ENCODE data around the gene RGL1. TPM values are rescaled to one million over a fixed set of nuclear protein-coding genes. Genes with fewer than 3 reads are reported as not detected.

Gene RGL1
- total RNA-seq, 1 donor, result 1.5 TPM

GRCh38 chr1:183827801-183828200 is 22.9 kb downstream of the RGL1 start:
- H3K9me3 ChIP-seq (ENCODE audit: low read depth, low read length), result no peaks in the 10 kb centered on the region
- H3K27me3 ChIP-seq (ENCODE audit: insufficient read depth, low read length), result no peaks in the 10 kb centered on the region
- no peak overlapping the region for H3K4me3 ChIP-seq (ENCODE audit: low read length)
- no peaks in the 10 kb centered on the region for H3K4me1 ChIP-seq (ENCODE audit: insufficient read depth, low read length)

DNA sequence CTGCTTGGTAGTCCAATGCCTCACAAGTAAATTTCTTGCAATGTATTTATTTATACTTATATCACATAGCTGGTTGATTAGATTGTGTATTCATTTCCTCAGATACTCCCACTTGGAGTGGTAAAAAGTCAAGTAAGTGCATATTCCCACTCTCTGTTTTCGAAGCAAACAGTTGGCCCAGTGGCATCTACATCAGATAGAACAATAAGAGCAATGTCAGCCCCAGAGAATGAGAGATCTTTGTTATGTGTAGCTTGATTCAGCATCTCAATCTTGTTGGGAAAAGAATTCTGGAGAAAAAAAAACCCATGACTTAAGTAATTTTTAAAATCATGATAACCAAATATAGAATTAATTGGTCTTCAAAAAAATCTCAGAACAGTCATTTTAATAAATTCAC is 25.5 kb downstream of the RGL1 start:
- Histone ChIP-seq H3K4me3 (ENCODE audit: low read length) (no peak overlapping the region), H3K9me3 (ENCODE audit: low read depth, low read length) (no peaks in the 10 kb centered on the region), H3K4me1 (ENCODE audit: insufficient read depth, low read length) (no peaks in the 10 kb centered on the region), H3K27me3 (ENCODE audit: insufficient read depth, low read length) (no peaks in the 10 kb centered on the region)

DNA sequence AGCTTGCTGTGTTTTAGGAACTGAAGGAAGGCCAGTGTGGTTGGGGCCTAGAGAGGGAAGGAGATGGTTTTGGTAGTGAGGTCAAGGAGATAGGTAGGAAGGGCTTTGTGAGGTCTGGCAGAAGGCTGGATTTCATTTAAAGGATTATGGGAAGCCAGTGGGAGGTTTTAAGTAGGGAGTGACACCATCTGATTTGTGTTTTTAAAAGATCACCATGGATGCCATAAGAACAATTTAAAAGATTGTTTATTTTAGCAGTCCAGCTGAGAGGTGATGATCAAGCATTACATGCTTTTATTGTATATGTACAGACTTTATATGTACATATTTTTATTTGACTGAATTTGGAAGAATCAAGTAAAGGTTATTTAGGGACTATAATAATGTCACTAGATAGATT is 26.4 kb downstream of the RGL1 start:
- Histone ChIP-seq H3K9me3 (ENCODE audit: low read depth, low read length) (no peaks in the 10 kb centered on the region), H3K4me1 (ENCODE audit: insufficient read depth, low read length) (no peaks in the 10 kb centered on the region), H3K4me3 (ENCODE audit: low read length) (no peak overlapping the region), H3K27me3 (ENCODE audit: insufficient read depth, low read length) (no peaks in the 10 kb centered on the region)

- Histone ChIP-seq H3K4me3 (ENCODE audit: low read length) (no peak overlapping the region), H3K4me1 (ENCODE audit: insufficient read depth, low read length) (no peaks in the 10 kb centered on the region), H3K9me3 (ENCODE audit: low read depth, low read length) (no peaks in the 10 kb centered on the region), H3K27me3 (ENCODE audit: insufficient read depth, low read length) (no peaks in the 10 kb centered on the region)
Observed at GRCh38 chr1:183832459-183832858, 27.5 kb downstream of the RGL1 start.

- Histone ChIP-seq H3K27me3 (ENCODE audit: insufficient read depth, low read length) (no peaks in the 10 kb centered on the region), H3K4me3 (ENCODE audit: low read length) (no peak overlapping the region), H3K4me1 (ENCODE audit: insufficient read depth, low read length) (no peaks in the 10 kb centered on the region), H3K9me3 (ENCODE audit: low read depth, low read length) (no peaks in the 10 kb centered on the region)
Observed at GRCh38 chr1:183834568-183834967, 29.6 kb downstream of the RGL1 start.

- Histone ChIP-seq H3K4me3 (ENCODE audit: low read length) (no peak overlapping the region), H3K27me3 (ENCODE audit: insufficient read depth, low read length) (no peaks in the 10 kb centered on the region), H3K9me3 (ENCODE audit: low read depth, low read length) (no peaks in the 10 kb centered on the region), H3K4me1 (ENCODE audit: insufficient read depth, low read length) (no peaks in the 10 kb centered on the region)
Observed at GRCh38 chr1:183836598-183836997, 31.7 kb downstream of the RGL1 start.

DNA sequence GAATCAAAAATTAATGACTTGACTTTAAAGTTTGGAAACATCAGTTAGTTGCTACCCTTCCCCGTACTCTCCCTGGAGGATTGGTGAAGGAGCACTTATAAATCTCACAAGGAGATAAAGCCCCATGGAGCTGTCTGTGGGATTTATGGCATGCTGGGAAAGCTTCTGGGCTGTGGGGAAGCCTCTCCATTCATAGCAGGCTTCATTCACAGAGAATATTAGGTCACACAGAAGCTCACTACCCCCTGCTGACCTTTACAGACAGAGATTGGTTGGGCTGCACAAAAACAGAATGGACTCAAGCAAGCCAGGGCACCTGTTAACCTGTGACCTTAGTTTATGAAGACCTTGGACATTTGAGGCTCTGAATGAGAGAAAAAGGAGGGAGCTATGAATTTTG is 32.1 kb downstream of the RGL1 start:
- Histone ChIP-seq H3K4me1 (ENCODE audit: insufficient read depth, low read length) (no peaks in the 10 kb centered on the region), H3K4me3 (ENCODE audit: low read length) (no peak overlapping the region), H3K9me3 (ENCODE audit: low read depth, low read length) (no peaks in the 10 kb centered on the region), H3K27me3 (ENCODE audit: insufficient read depth, low read length) (no peaks in the 10 kb centered on the region)

- no peak overlapping the region for H3K4me3 ChIP-seq (ENCODE audit: low read length)
- H3K4me1 ChIP-seq (ENCODE audit: insufficient read depth, low read length), result peaks cover 5% of the 10 kb centered on the region
- no peaks in the 10 kb centered on the region for H3K9me3 ChIP-seq (ENCODE audit: low read depth, low read length)
- no peaks in the 10 kb centered on the region for H3K27me3 ChIP-seq (ENCODE audit: insufficient read depth, low read length)
Observed at GRCh38 chr1:183838221-183838620, 33.3 kb downstream of the RGL1 start.

- Histone ChIP-seq H3K27me3 (ENCODE audit: insufficient read depth, low read length) (no peaks in the 10 kb centered on the region), H3K4me1 (ENCODE audit: insufficient read depth, low read length) (peaks cover 5% of the 10 kb centered on the region), H3K4me3 (ENCODE audit: low read length) (no peak overlapping the region)
Observed at GRCh38 chr1:183840140-183840539, 35.2 kb downstream of the RGL1 start.

DNA sequence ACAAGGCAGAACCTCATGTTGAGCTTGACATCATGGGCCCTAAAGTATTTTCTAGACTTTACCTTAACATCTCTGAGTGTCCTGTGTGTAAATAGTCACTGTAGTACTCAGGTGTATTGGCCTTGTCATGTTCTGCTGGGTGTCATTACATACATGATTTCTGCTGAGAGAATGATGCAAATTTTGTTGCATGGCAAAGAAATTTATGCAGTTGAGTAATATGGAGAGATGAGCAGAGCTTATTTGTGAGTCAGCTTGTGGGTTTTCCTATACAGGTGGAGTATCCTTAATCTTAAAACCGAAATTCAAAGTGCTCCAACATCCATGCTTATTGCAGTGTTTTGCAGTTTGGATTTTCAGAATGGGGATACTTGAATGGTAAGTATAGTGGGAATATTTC is 36.6 kb downstream of the RGL1 start:
- Histone ChIP-seq H3K4me3 (ENCODE audit: low read length) (no peak overlapping the region), H3K9me3 (ENCODE audit: low read depth, low read length) (no peaks in the 10 kb centered on the region), H3K27me3 (ENCODE audit: insufficient read depth, low read length) (no peaks in the 10 kb centered on the region), H3K4me1 (ENCODE audit: insufficient read depth, low read length) (peaks cover 5% of the 10 kb centered on the region)

More at GRCh38 chr1:183840140-183840539, 35.2 kb downstream of the RGL1 start:
- no peaks in the 10 kb centered on the region for H3K9me3 ChIP-seq (ENCODE audit: low read depth, low read length)

DNA sequence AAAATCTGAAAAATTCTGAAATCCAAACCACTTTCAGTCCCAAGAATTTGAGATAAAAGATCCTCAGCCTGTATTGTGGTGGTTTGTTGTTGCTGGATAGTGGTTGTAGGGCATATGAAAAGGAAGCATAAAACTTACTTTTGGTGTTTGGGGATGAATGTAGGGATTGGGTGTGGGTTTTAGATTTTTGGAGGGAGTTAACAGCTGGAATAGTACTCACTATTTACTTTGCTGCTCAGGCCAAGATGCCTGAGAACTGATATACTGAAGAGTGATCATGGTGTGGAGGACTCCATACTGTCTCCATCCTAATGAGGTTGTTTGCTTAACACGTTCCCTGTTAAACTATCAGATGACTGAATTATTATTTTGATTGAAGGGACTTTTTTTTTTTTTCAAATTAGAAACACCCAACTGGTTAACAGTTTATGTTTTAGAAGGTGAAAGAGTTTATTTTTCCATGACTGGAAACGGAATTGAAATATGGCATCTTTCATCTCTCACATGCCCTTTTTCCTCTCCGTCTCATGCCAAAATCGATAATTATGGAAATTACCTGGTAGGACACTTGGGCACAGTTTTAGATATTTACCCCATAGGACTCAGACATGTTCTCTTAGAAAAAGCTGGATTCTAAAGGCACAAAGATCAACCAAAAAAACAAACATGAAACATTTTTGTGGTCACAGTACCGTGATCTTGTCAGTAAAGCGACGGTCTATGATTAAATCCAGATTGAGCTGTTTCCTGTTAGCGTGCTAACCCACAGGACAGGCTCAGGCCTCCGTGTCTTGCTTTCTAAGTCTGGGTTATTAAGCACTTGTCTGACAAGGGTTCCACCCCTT is 37.3 kb downstream of the RGL1 start:
- Histone ChIP-seq H3K4me3 (ENCODE audit: low read length) (no peak overlapping the region), H3K9me3 (ENCODE audit: low read depth, low read length) (no peaks in the 10 kb centered on the region), H3K4me1 (ENCODE audit: insufficient read depth, low read length) (peaks cover 5% of the 10 kb centered on the region), H3K27me3 (ENCODE audit: insufficient read depth, low read length) (no peaks in the 10 kb centered on the region)

- Histone ChIP-seq H3K4me1 (ENCODE audit: insufficient read depth, low read length) (peaks cover 5% of the 10 kb centered on the region), H3K9me3 (ENCODE audit: low read depth, low read length) (no peaks in the 10 kb centered on the region), H3K27me3 (ENCODE audit: insufficient read depth, low read length) (no peaks in the 10 kb centered on the region), H3K4me3 (ENCODE audit: low read length) (no peak overlapping the region)
Observed at GRCh38 chr1:183842795-183843144, 37.9 kb downstream of the RGL1 start.

- H3K9me3 ChIP-seq (ENCODE audit: low read depth, low read length), result no peaks in the 10 kb centered on the region
- peaks cover 5% of the 10 kb centered on the region for H3K4me1 ChIP-seq (ENCODE audit: insufficient read depth, low read length)
- no peak overlapping the region for H3K4me3 ChIP-seq (ENCODE audit: low read length)
- no peaks in the 10 kb centered on the region for H3K27me3 ChIP-seq (ENCODE audit: insufficient read depth, low read length)
Observed at GRCh38 chr1:183844806-183845205, 39.9 kb downstream of the RGL1 start.

DNA sequence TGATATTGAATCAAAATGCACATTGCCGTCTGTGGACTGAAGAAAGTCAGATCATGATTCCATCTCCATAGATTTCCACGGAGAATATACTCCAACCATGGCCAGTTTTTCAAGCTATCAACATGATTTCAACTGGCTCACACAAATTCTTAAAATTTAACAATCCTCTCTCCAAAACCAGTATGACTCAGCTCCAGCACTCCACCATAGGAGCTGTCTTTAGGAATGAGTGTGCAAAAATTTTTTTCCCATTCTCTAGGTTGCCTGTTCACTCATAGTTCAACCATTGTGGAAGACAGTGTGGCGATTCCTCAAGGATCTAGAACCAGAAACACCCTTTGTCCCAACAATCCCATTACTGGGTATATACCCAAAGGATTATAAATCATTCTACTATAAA is 40.8 kb downstream of the RGL1 start:
- H3K27me3 ChIP-seq (ENCODE audit: insufficient read depth, low read length), result no peaks in the 10 kb centered on the region
- H3K9me3 ChIP-seq (ENCODE audit: low read depth, low read length), result no peaks in the 10 kb centered on the region
- H3K4me1 ChIP-seq (ENCODE audit: insufficient read depth, low read length), result peaks cover 5% of the 10 kb centered on the region
- no peak overlapping the region for H3K4me3 ChIP-seq (ENCODE audit: low read length)

GRCh38 chr1:183847641-183848040 is 42.7 kb downstream of the RGL1 start:
- no peaks in the 10 kb centered on the region for H3K27me3 ChIP-seq (ENCODE audit: insufficient read depth, low read length)
- H3K4me1 ChIP-seq (ENCODE audit: insufficient read depth, low read length), result peaks cover 1% of the 10 kb centered on the region
- no peak overlapping the region for H3K4me3 ChIP-seq (ENCODE audit: low read length)
- H3K9me3 ChIP-seq (ENCODE audit: low read depth, low read length), result no peaks in the 10 kb centered on the region

GRCh38 chr1:183850852-183851251 is 45.9 kb downstream of the RGL1 start:
- H3K9me3 ChIP-seq (ENCODE audit: low read depth, low read length), result no peaks in the 10 kb centered on the region
- H3K4me3 ChIP-seq (ENCODE audit: low read length), result no peak overlapping the region
- H3K4me1 ChIP-seq (ENCODE audit: insufficient read depth, low read length), result no peaks in the 10 kb centered on the region
- no peaks in the 10 kb centered on the region for H3K27me3 ChIP-seq (ENCODE audit: insufficient read depth, low read length)

Measured in mononuclear cell (primary cell).